OCI-LY1 (cell line): ENCODE data around the gene IGF2BP3.

ENCODE experiments used
- EZH2 ChIP-seq: fragments of 200-600 bp; sonication (generic), shearing (Covaris generic); IDR thresholded peaks from 2 replicates; pipeline ENCODE4 v1.8.0; 2017; ENCODE audit warnings: borderline replicate concordance, mixed run types, mild to moderate bottlenecking, antibody characterized with exemption, low read length, moderate library complexity, mixed read lengths
- TF ChIP-seq, protein P1 (sequence below): fragments of 200-600 bp; sonication (generic), shearing (Covaris generic); IDR thresholded peaks from 2 replicates; pipeline ENCODE4 v1.5.1; 2017; ENCODE audit warnings: mild to moderate bottlenecking, antibody characterized with exemption, low read length, moderate library complexity, mixed read lengths

DNA sequence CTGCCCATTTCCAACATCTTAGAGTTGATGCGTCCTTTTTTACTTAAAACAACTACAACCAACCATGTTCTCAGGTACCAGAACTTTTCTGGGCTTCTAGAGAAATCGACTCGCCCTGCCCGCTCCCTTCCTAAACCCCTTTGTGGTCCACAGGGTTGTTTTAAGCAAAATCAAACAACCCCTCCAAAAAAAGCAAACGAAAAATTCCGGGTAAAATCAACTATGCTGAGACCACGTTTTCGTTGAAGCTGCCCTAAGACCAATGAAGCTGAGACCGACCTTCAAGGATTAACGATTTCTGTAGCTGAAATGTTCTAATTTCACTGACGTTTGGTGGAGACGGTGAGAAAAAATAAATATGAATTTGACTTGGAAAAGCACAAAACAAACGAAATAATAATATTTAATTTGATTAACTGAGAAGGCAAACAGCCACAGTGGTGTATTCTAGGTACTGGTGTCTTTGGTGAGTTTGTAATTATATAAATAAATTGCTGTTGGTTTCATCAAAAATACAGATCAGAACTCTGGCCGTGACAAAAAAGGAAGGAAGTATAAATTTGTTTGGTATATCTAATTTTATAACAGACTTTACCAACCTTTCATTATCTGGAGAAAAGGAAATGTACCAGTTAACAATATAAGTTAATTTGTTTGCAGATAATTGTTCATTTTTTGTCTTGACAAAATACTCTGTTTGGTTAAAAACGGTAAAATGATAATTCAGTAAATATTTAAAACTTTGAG is 4.7 kb upstream of the IGF2BP3 start:
- TF ChIP-seq, protein P1, sequence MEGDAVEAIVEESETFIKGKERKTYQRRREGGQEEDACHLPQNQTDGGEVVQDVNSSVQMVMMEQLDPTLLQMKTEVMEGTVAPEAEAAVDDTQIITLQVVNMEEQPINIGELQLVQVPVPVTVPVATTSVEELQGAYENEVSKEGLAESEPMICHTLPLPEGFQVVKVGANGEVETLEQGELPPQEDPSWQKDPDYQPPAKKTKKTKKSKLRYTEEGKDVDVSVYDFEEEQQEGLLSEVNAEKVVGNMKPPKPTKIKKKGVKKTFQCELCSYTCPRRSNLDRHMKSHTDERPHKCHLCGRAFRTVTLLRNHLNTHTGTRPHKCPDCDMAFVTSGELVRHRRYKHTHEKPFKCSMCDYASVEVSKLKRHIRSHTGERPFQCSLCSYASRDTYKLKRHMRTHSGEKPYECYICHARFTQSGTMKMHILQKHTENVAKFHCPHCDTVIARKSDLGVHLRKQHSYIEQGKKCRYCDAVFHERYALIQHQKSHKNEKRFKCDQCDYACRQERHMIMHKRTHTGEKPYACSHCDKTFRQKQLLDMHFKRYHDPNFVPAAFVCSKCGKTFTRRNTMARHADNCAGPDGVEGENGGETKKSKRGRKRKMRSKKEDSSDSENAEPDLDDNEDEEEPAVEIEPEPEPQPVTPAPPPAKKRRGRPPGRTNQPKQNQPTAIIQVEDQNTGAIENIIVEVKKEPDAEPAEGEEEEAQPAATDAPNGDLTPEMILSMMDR = no peak
- no peak for TF ChIP-seq EZH2
